Retinal pigment epithelial cell (primary cell): ENCODE measurements around the gene RNF31.
A peak's percentile ranks its signal among the peaks of the same experiment; 100 is the strongest.

Source experiments
- DNase-seq: peaks from one replicate; pipeline ENCODE4 v3.0.0-alpha.2; 2010; ENCODE audit warnings: low read depth
- H3K4me3 ChIP-seq: 2 replicates; pipeline ENCODE4 v1.5.1; 2011; ENCODE audit warnings: mild to moderate bottlenecking, low read length, control low read depth, moderate library complexity
- CTCF ChIP-seq: conservative IDR thresholded peaks from 2 replicates; pipeline ENCODE4 v1.5.1; 2011; ENCODE audit warnings: low read depth, low read length, control low read depth, inconsistent platforms

The RNF31 gene

GRCh38 chr14:24146453-24146977 lies 783 bp upstream of the RNF31 start, which contains the start of gene PSME2:
Gene PSME2, minus strand, starts transcription at chr14:24146610. Its CDS starts 29 bp downstream, at chr14:24146581.
- no peak for TF ChIP-seq CTCF
- H3K4me3 ChIP-seq: peak within 1 kb of the TSS; percentile 95
- peak; percentile 95 for DNase-seq

DNA sequence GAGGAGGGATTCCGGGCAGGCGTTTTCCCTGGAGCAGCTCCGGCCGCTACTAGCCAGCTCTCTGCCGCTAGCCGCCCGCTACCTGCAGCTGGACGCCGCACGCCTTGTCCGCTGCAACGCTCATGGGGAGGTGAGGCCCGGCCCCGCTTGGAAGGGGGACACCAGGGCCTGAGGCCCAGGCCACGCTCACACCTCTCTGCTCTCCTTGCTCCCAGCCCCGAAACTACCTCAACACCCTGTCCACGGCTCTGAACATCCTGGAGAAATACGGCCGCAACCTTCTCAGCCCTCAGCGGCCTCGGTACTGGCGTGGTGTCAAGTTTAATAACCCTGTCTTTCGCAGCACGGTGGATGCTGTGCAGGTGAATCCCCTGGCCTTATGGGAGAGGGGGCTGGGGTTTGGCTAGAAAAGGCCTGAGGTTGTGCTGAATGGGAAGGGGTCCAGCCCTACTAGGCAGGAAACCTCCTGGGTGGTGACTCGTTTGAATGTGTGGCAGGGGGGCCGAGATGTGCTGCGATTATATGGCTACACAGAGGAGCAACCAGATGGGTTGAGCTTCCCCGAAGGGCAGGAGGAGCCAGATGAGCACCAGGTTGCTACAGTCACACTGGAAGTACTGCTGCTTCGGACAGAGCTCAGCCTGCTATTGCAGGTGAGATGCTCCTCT lies 597 bp downstream of the RNF31 start:
- no peak for DNase-seq
- H3K4me3 ChIP-seq: peak overlapping the region; percentile 95
- TF ChIP-seq CTCF: no peak

GRCh38 chr14:24149302-24149969 lies 2.1 kb downstream of the RNF31 start:
- no peak for TF ChIP-seq CTCF
- DNase-seq: no peak
- no peak overlapping the region for H3K4me3 ChIP-seq

- DNase-seq: no peak
- TF ChIP-seq CTCF: no peak
- no peak overlapping the region for H3K4me3 ChIP-seq
Observed at GRCh38 chr14:24150061-24150460, 2.8 kb downstream of the RNF31 start.

- no peak overlapping the region for H3K4me3 ChIP-seq
- no peak for DNase-seq
- no peak for TF ChIP-seq CTCF
Observed at GRCh38 chr14:24150567-24150966, 3.3 kb downstream of the RNF31 start.

DNA sequence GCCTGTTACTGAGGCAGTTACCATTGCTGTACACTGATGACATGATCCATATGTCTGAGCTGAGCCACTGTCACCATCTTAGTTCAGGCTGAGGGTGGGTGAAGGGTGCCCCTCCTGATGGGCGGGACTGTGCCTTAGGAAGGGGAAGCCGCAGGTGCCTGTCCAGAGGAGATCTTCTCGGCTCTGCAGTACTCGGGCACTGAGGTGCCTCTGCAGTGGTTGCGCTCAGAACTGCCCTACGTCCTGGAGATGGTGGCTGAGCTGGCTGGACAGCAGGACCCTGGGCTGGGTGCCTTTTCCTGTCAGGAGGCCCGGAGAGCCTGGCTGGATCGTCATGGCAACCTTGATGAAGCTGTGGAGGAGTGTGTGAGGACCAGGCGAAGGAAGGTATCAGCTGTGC lies 3.7 kb downstream of the RNF31 start:
- TF ChIP-seq CTCF: no peak
- no peak overlapping the region for H3K4me3 ChIP-seq
- DNase-seq: no peak
